NT2/D1 (cell line): Measurements from ENCODE around the gene FAM163A.

ENCODE experiments used
- DNase-seq: peaks from one replicate; pipeline ENCODE4 v3.0.0-alpha.2; 2011; ENCODE audit warnings: low read depth, low spot score
- H3K27me3 ChIP-seq: 2 replicates; pipeline ENCODE4 v1.6.0; 2011; ENCODE audit warnings: mild to moderate bottlenecking; ENCODE audit not compliant: insufficient read length, insufficient read depth
- H3K36me3 ChIP-seq: 2 replicates; pipeline ENCODE4 v1.6.1; 2011; ENCODE audit warnings: mild to moderate bottlenecking, low read length, mixed read lengths; ENCODE audit not compliant: insufficient read depth, insufficient read length
- H3K4me1 ChIP-seq: 2 replicates; pipeline ENCODE4 v1.5.1; 2011; ENCODE audit not compliant: insufficient read depth, insufficient read length
- H3K4me3 ChIP-seq: 2 replicates; pipeline ENCODE4 v1.5.1; 2011; ENCODE audit warnings: low read depth; ENCODE audit not compliant: insufficient read length
- H3K9ac ChIP-seq: 2 replicates; pipeline ENCODE4 v1.6.0; 2011; ENCODE audit warnings: low read depth; ENCODE audit not compliant: insufficient read length
- H3K9me3 ChIP-seq: 2 replicates; pipeline ENCODE4 v1.5.1; 2011; ENCODE audit warnings: mild to moderate bottlenecking, low read length; ENCODE audit not compliant: insufficient read depth
- SUZ12 ChIP-seq: IDR thresholded peaks from 2 replicates; pipeline ENCODE4 v1.6.1; 2011; ENCODE audit not compliant: insufficient read length, insufficient read depth; ENCODE audit errors: extremely low read depth
- YY1 ChIP-seq: IDR thresholded peaks from 2 replicates; pipeline ENCODE4 v1.6.1; 2011; ENCODE audit not compliant: insufficient read length, insufficient read depth
- ZNF274 ChIP-seq: IDR thresholded peaks from 2 replicates; pipeline ENCODE4 v1.6.1; 2011; ENCODE audit warnings: mild to moderate bottlenecking, low read depth, low read length

FAM163A gene

DNA sequence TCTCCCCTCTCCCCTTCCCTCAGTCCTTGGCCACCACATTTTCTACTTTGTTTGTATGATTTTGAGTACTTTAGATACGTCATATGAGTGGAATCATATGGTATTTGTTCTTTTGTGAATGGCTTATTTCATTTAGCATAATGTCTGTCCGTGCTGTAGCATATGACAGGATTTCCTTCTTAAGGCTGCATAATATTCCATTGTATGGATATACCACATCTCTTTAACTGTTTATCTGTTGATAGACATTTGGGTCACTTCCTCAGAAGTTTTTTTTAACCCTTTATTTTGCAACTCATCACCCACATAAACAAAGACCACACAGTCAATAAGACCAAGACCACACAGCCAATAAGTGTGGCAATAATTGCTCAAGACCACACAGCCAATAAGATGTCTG, 24.9 kb downstream of the FAM163A start:
- no peak overlapping the region for H3K4me3 ChIP-seq
- H3K9me3 ChIP-seq: peaks cover 13% of the 10 kb centered on the region; the same call in 1 of the 2 replicates
- DNase-seq: no peak
- no peak overlapping the region for H3K9ac ChIP-seq
- TF ChIP-seq ZNF274: no peak
- H3K27me3 ChIP-seq: no peaks in the 10 kb centered on the region
- H3K4me1 ChIP-seq: peaks cover 7% of the 10 kb centered on the region
- H3K36me3 ChIP-seq: no peaks in the 10 kb centered on the region

DNA sequence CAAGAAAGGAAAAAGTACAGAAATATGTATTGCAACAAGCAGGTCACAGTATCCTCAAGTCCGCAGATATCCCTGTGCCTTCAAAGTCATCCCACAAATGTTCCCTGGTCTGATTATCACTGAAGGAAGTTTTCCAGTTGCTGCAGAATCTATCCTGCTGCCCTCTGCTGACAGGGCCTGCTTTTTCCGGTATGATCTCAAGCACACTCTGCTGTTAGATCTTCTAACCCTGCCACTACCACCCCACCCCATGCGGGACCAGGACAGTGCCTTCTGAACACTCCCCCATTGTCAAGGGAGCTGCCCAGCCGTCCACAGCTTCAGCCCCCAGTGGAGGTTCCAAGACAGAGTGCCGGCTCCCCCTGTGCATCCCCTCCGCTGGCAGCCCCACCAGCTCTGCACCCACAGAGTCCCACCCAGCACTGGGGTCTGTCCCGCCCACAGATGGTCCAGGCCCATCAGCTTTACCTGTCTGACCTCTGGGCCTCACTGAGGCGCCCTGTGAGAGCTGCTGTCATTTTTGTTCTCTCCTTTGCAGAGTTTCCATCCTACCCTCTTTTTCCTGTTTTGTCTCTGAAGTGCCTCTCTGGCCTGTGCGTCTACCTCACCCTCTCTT, 27.9 kb downstream of the FAM163A start:
- no peak for TF ChIP-seq YY1
- TF ChIP-seq ZNF274: no peak
- no peak for TF ChIP-seq SUZ12
- Histone ChIP-seq H3K9ac (no peak overlapping the region), H3K4me1 (peaks cover 7% of the 10 kb centered on the region), H3K9me3 (peaks cover 14% of the 10 kb centered on the region; the same call in 1 of the 2 replicates), H3K36me3 (no peaks in the 10 kb centered on the region), H3K27me3 (no peaks in the 10 kb centered on the region), H3K4me3 (no peak overlapping the region)
- DNase-seq: no peak

DNA sequence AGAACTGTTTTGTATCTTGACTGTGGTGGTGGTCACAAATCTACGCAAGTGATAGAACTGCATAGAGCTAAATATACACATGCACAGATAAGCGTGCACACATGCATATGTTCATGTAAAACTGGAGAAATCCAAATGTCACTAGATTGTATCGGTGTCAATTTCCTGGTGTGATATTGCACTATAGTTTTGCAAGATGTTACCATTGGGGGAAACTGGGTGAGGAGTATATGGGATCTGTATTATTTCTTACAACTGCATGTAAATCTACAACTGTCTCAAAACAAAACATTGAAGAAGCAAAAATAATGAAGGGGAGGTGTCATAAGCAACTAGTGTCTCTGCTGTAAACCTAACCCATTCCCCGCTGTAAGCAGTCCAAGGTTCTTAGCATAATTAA, 30.2 kb downstream of the FAM163A start:
- H3K4me3 ChIP-seq: no peak overlapping the region
- no peak overlapping the region for H3K9ac ChIP-seq
- H3K4me1 ChIP-seq: peaks cover 2% of the 10 kb centered on the region
- no peaks in the 10 kb centered on the region for H3K27me3 ChIP-seq
- H3K9me3 ChIP-seq: peaks cover 10% of the 10 kb centered on the region; the same call in 1 of the 2 replicates
- TF ChIP-seq ZNF274: no peak
- no peak for TF ChIP-seq YY1
- no peak for TF ChIP-seq SUZ12
- H3K36me3 ChIP-seq: no peaks in the 10 kb centered on the region
- DNase-seq: no peak

DNA sequence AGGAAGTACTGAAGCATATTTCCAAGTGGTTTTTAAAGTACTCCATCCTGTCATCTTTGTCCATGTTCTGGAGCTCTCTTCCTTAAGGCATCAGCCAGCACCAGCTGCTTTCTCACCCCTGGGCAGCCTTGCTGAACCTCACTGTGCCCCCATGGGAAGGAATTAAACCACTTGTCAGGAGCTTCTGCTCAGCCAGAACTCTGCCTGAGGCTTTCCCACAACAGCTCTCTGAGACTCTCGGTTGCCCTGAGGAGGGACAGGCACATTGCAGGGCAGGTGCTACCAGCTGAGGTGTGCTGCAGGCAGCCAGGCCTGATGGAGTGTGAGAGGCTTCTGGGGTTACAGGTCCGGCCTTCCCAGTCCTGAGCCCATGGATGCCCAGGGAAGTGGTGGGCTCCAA, 30.9 kb downstream of the FAM163A start:
- Histone ChIP-seq H3K9me3 (peaks cover 9% of the 10 kb centered on the region; the same call in 1 of the 2 replicates), H3K9ac (no peak overlapping the region), H3K4me1 (peaks cover 2% of the 10 kb centered on the region), H3K27me3 (no peaks in the 10 kb centered on the region), H3K36me3 (no peaks in the 10 kb centered on the region), H3K4me3 (no peak overlapping the region)
- no peak for DNase-seq
- TF ChIP-seq ZNF274 (no peak), SUZ12 (no peak), YY1 (no peak)

DNA sequence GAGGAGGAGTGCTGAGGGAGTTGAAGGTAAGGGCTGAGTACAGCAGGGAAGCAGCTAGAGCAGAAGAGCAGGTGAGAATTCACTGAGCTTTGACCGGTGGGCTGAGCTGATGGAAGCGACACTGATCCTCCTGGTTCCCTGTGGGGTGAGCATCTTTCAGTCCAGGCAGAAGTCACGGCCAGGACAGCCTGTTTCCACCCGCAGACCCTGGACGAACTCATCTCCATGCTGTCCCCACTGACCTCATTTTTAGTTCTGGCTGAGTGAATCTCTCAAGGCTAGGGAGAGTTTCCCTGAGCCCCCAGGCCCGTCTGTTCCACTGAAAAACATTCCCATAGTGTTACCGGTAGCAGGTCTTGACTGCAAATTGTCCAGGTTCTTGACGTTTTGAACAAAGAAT, 31.5 kb downstream of the FAM163A start:
- DNase-seq: no peak
- Histone ChIP-seq H3K27me3 (no peaks in the 10 kb centered on the region), H3K9me3 (peaks cover 9% of the 10 kb centered on the region; the same call in 1 of the 2 replicates), H3K9ac (no peak overlapping the region), H3K36me3 (no peaks in the 10 kb centered on the region), H3K4me1 (peaks cover 2% of the 10 kb centered on the region), H3K4me3 (no peak overlapping the region)
- no peak for TF ChIP-seq ZNF274
- TF ChIP-seq SUZ12: no peak
- TF ChIP-seq YY1: no peak

DNA sequence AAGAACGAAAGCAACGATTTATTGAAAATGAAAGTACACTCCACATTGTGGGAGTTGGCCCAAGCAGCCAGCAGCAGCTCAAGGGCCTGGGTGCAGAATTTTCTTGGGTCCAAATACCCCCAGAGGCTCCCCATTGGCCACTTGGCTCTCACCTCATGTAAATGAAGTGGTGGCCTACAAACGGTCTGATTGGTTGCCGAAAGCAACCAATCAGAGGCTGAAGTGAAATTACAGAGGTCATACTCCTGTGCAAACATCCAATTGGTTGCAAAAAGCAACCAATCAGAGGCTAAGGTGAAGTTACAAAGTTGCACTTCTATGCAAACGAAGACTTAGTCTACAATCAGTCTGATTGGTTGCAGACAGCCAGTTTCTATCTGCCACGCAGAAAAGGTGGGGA, 31.9 kb downstream of the FAM163A start:
- H3K27me3 ChIP-seq: no peaks in the 10 kb centered on the region
- H3K4me3 ChIP-seq: no peak overlapping the region
- H3K9ac ChIP-seq: no peak overlapping the region
- H3K4me1 ChIP-seq: peaks cover 2% of the 10 kb centered on the region
- no peak for DNase-seq
- no peaks in the 10 kb centered on the region for H3K36me3 ChIP-seq
- H3K9me3 ChIP-seq: peaks cover 9% of the 10 kb centered on the region; the same call in 1 of the 2 replicates
- no peak for TF ChIP-seq SUZ12

DNA sequence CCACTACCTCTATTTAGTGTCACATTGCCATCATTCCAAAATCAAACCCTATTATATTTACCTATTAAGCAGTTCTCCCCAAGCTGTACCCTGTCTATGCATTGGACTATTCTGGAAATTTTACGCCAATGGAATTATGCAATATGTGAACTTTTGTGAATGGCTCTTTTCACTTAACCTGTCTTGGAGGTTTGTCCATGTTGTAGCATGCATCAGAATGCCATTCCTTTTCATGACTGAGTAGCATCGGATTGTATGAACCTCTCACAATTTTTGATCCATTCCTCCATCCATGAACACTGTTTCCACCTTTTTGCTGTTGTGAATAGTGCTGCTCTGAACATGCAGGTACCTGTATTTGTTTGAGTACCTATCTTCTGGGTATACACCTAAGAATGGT, 33.7 kb downstream of the FAM163A start:
- no peak for TF ChIP-seq YY1
- no peak for TF ChIP-seq SUZ12
- TF ChIP-seq ZNF274: no peak
- Histone ChIP-seq H3K9ac (no peak overlapping the region), H3K4me1 (no peaks in the 10 kb centered on the region)

DNA sequence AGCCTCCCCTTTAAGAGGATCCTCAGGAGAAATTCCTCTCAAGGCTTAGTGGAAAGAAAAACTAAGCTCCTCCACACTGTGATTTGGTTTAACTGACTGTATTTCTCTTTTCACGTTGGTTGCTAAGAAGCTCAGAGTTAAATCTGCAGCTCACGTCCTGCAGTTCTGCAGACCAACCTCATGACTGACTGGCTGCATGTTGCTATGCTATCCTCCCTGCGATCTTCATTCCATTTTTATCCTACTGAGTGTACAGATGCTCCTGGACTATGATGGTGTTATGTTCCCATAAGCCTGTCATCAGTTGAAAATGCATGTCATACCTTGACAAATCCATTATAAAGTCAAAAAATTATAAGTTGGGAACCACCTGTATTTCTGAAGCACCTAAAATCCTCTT, 34.6 kb downstream of the FAM163A start:
- no peak overlapping the region for H3K4me3 ChIP-seq
- TF ChIP-seq ZNF274 (no peak), SUZ12 (no peak), YY1 (no peak)
- H3K9me3 ChIP-seq: peaks cover 4% of the 10 kb centered on the region; the same call in 1 of the 2 replicates
- no peaks in the 10 kb centered on the region for H3K27me3 ChIP-seq
- no peaks in the 10 kb centered on the region for H3K36me3 ChIP-seq
- H3K4me1 ChIP-seq: no peaks in the 10 kb centered on the region
- DNase-seq: no peak
- H3K9ac ChIP-seq: no peak overlapping the region

More for the DNA sequence above, 33.7 kb downstream of the FAM163A start:
- Histone ChIP-seq H3K9me3 (peaks cover 9% of the 10 kb centered on the region; the same call in 1 of the 2 replicates), H3K4me3 (no peak overlapping the region), H3K36me3 (no peaks in the 10 kb centered on the region), H3K27me3 (no peaks in the 10 kb centered on the region)
- no peak for DNase-seq
